Loucy (cell line): ENCODE data around the gene UBTD2.

ENCODE experiments used
- EZH2phosphoT487 ChIP-seq: fragments of 200-600 bp; IDR thresholded peaks from 2 replicates; pipeline ENCODE4 v1.6.1; 2018; ENCODE audit warnings: antibody characterized with exemption, mild to moderate bottlenecking, moderate library complexity, borderline replicate concordance
- TF ChIP-seq, protein P1 (sequence below): fragments of 200-600 bp; sonication (generic); conservative IDR thresholded peaks from 2 replicates; pipeline ENCODE4 v1.5.1; 2014; ENCODE audit warnings: mild to moderate bottlenecking, antibody characterized with exemption, low read length

DNA sequence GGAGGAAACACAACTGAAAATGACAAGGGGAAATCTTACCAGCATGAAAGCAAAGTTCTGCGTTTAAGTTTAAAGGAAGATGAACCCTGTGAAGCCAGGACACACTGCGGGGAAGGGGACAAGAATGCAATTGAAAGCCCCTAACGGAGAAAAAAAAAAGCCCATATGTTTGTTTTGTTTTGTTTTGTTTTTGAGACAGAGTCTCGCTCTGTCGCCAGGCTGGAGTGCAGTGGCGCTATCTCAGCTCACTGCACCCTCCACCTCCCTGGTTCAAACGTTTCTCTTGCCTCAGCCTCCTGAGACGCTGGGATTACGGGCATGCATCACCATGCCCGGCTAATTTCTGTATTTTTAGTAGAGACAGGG lies 98.5 kb downstream of the UBTD2 start:
- TF ChIP-seq EZH2phosphoT487: no peak
- TF ChIP-seq, protein P1, sequence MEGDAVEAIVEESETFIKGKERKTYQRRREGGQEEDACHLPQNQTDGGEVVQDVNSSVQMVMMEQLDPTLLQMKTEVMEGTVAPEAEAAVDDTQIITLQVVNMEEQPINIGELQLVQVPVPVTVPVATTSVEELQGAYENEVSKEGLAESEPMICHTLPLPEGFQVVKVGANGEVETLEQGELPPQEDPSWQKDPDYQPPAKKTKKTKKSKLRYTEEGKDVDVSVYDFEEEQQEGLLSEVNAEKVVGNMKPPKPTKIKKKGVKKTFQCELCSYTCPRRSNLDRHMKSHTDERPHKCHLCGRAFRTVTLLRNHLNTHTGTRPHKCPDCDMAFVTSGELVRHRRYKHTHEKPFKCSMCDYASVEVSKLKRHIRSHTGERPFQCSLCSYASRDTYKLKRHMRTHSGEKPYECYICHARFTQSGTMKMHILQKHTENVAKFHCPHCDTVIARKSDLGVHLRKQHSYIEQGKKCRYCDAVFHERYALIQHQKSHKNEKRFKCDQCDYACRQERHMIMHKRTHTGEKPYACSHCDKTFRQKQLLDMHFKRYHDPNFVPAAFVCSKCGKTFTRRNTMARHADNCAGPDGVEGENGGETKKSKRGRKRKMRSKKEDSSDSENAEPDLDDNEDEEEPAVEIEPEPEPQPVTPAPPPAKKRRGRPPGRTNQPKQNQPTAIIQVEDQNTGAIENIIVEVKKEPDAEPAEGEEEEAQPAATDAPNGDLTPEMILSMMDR: no peak
